Prostate gland (tissue), 2 donors: ENCODE data around the gene SLC45A3.

Experiments used
- POLR2A ChIP-seq: fragments of 450-650 bp; IDR thresholded peaks from one replicate; pipeline ENCODE4 v1.6.1; 2016; ENCODE audit warnings: antibody characterized with exemption, mild to moderate bottlenecking
- POLR2AphosphoS5 ChIP-seq: sonication (generic); formaldehyde crosslinking; IDR thresholded peaks from one replicate; pipeline ENCODE4 v1.6.1; 2017; ENCODE audit warnings: antibody characterized with exemption
- TF ChIP-seq, protein P1 (sequence below), 4 experiments: fragments of 200-600 bp in 2 of 4; fragments of 450-650 bp in 2 of 4; sonication (generic) in 2 of 4; IDR thresholded peaks; 1 replicate in 3 of 4; 2 replicates in 1 of 4; pipeline ENCODE4 v1.5.1; 2016 to 2019; ENCODE audit warnings: antibody characterized with exemption in 4 of 4, mild to moderate bottlenecking in 2 of 4, moderate library complexity in 2 of 4

DNA sequence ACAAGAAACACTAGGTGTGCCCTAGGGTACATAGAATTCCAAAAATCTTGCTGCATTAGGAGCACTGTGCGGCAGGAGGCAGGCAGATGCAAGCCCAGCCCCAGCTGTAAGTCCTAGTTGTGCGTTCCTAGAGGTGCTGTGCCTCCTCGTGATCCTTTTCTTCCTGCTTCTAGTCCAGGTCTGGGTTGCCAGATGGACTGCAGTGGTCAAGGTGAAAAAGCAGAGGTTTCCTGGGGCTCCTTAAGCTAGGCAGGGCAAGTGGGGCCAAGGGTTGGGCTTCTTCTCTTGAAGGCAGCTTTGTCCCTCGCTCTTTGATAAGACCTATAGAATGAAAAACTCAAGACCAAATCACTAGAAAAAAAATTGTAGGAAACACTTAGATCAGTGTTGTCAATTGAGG lies 21.6 kb upstream of the SLC45A3 start:
- TF ChIP-seq POLR2AphosphoS5 (no peak), POLR2A (no peak)
- TF ChIP-seq, protein P1, sequence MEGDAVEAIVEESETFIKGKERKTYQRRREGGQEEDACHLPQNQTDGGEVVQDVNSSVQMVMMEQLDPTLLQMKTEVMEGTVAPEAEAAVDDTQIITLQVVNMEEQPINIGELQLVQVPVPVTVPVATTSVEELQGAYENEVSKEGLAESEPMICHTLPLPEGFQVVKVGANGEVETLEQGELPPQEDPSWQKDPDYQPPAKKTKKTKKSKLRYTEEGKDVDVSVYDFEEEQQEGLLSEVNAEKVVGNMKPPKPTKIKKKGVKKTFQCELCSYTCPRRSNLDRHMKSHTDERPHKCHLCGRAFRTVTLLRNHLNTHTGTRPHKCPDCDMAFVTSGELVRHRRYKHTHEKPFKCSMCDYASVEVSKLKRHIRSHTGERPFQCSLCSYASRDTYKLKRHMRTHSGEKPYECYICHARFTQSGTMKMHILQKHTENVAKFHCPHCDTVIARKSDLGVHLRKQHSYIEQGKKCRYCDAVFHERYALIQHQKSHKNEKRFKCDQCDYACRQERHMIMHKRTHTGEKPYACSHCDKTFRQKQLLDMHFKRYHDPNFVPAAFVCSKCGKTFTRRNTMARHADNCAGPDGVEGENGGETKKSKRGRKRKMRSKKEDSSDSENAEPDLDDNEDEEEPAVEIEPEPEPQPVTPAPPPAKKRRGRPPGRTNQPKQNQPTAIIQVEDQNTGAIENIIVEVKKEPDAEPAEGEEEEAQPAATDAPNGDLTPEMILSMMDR (IDR thresholded peaks at IDR 0.05), result no peak
